ENCODE results near the gene SLC38A3. TPM values are rescaled to one million over a fixed set of nuclear protein-coding genes. Genes with fewer than 3 reads are reported as not detected.

Gene SLC38A3
- total and polyA plus RNA-seq, 2 of the 8 experiments (the other 6 are each of a cell fraction or from before 2014, with no cell fraction given) = 1.2 to 3.7 TPM

GRCh38 chr3:50168791-50169190 is 36.3 kb upstream of the SLC38A3 start:
- no peak overlapping the region for H2BK12ac ChIP-seq (ENCODE audit: low read depth, low read length)
- H3K4me2 ChIP-seq (ENCODE audit: insufficient read depth in 1 of 2, low read depth in 2 of 2, low read length in 2 of 2) = no peak overlapping the region
- 86% methylated on average over 6 of the region's 6 CpGs; no CpG with 5 or more reads in 1 of the 2 experiments for WGBS, 2 experiments (ENCODE audit: extremely low coverage in 1 of 2, insufficient coverage in 1 of 2, insufficient read length in 1 of 2, insufficient replicate concordance in 2 of 2, low coverage in 1 of 2, low lambda C conversion rate in 2 of 2, missing lambda C conversion rate in 1 of 2)
- H4K8ac ChIP-seq (ENCODE audit: extremely low read depth, insufficient read depth, low read length) = no peak overlapping the region
- H3K27ac ChIP-seq (ENCODE audit: low read depth, low read length) = no peak overlapping the region; the same call in 1 of the 2 replicates
- POLR2A ChIA-PET (ENCODE audit: partially characterized antibody) = interaction anchor here (0.6 to 7.2 kb wide), 5 partner anchors 10 to 255 kb away, joined by 3 to 34 read pairs (median 7); no protein-coding TSS in a partner anchor
- H3K4me1 ChIP-seq (replicated peaks in 1 of 4; ENCODE audit: control insufficient read depth in 3 of 4, insufficient read depth in 4 of 4, low read length in 3 of 4) = peaks cover 0 to 28% (median 20%) of the 10 kb centered on the region in 4 experiments; a peak in 6 of 7 replicates
- H3K36me3 ChIP-seq (ENCODE audit: control insufficient read depth in 2 of 4, insufficient read depth in 4 of 4, low read length in 3 of 4) = peaks cover 0 to 5% (median under 1%) of the 10 kb centered on the region in 4 experiments; a peak in 3 of 8 replicates
- FAIRE-seq = no peak
- no peak overlapping the region for H3K4me3 ChIP-seq (ENCODE audit: extremely low read depth in 1 of 4, insufficient read depth in 2 of 4, low read depth in 3 of 4, low read length in 4 of 4)
- no peak overlapping the region for H2AFZ ChIP-seq (ENCODE audit: low read length)
- no peak overlapping the region for H2BK20ac ChIP-seq (ENCODE audit: low read length)
- no peak overlapping the region for H4K5ac ChIP-seq (ENCODE audit: insufficient read length, low read depth, low read length)
- H3K4ac ChIP-seq (replicated peaks; ENCODE audit: insufficient read length, low read depth, low read length) = no peak overlapping the region
- H3K14ac ChIP-seq (ENCODE audit: insufficient read length) = no peak overlapping the region
- H4K91ac ChIP-seq (replicated peaks; ENCODE audit: insufficient read length, low read length) = no peak overlapping the region
- H2BK120ac ChIP-seq (replicated peaks; ENCODE audit: low read depth, low read length) = no peak overlapping the region
- TF ChIP-seq SIX5 (IDR thresholded peaks at IDR 0.05; ENCODE audit: low read depth, low read length) = no peak
- no peak for TF ChIP-seq EP300 (IDR thresholded peaks at IDR 0.05; ENCODE audit: borderline replicate concordance in 1 of 2, low read depth in 2 of 2, low read length in 2 of 2)
- no peak for TF ChIP-seq TCF12 (IDR thresholded peaks at IDR 0.05; ENCODE audit: low read depth, low read length)
- TF ChIP-seq TBP (IDR thresholded peaks at IDR 0.05; ENCODE audit: low read depth, low read length) = no peak
- no peak for TF ChIP-seq NRF1 (IDR thresholded peaks at IDR 0.05; ENCODE audit: low read depth, low read length)
- no peak for TF ChIP-seq CREB1 (IDR thresholded peaks at IDR 0.05)
- TF ChIP-seq RAD21 (IDR thresholded peaks at IDR 0.05 in 1 of 2, conservative IDR thresholded peaks at IDR 0.05 in 1 of 2; ENCODE audit: low read depth in 2 of 2, low read length in 2 of 2) = no peak
- no peak for TF ChIP-seq HDAC6 (IDR thresholded peaks at IDR 0.05; ENCODE audit: low read depth, low read length)
- TF ChIP-seq RNF2 (IDR thresholded peaks at IDR 0.05; ENCODE audit: borderline replicate concordance, low read depth, low read length, missing control alignments, poor library complexity, severe bottlenecking) = no peak
- no peak for TF ChIP-seq SIRT6 (IDR thresholded peaks at IDR 0.05; ENCODE audit: low read length)
- no peaks in the 10 kb centered on the region for H3K27me3 ChIP-seq (replicated peaks in 1 of 4; ENCODE audit: control insufficient read depth in 3 of 4, extremely low read depth in 1 of 4, insufficient read depth in 3 of 4, low read length in 3 of 4)
- no peak overlapping the region for H2BK15ac ChIP-seq (ENCODE audit: low read length)
- no peak overlapping the region for H3K56ac ChIP-seq (replicated peaks; ENCODE audit: insufficient read length, low read depth, low read length)
- no peak overlapping the region for H2BK5ac ChIP-seq (ENCODE audit: low read depth, low read length)
- no peak overlapping the region for H2AK5ac ChIP-seq (ENCODE audit: low read depth, low read length)
- H3K23me2 ChIP-seq (ENCODE audit: low read depth, low read length) = no peaks in the 10 kb centered on the region
- H4K20me1 ChIP-seq (replicated peaks in 1 of 2; ENCODE audit: control insufficient read depth in 1 of 2, insufficient read depth in 2 of 2, low read length in 2 of 2) = peaks cover 6 to 17% of the 10 kb centered on the region in 2 experiments
- no peaks in the 10 kb centered on the region for H3K9me3 ChIP-seq (ENCODE audit: insufficient read depth in 2 of 2, low read depth in 1 of 2, low read length in 1 of 2)
- no peak overlapping the region for H3K18ac ChIP-seq (ENCODE audit: extremely low read depth, low read length)
- H3K23ac ChIP-seq (ENCODE audit: insufficient read length) = no peak overlapping the region
- CTCF ChIA-PET (ENCODE audit: partially characterized antibody) = interaction anchor here (0.7 to 25.0 kb wide), 6 partner anchors 22 to 97 kb away, joined by 3 to 299 read pairs (median 6); partner anchors contain the start of gene GNAT1
- DNase-seq (ENCODE audit: low read depth in 1 of 2, low spot score in 2 of 2) = no peak
- H3K79me2 ChIP-seq (ENCODE audit: control insufficient read depth in 1 of 2, insufficient read depth in 2 of 2, low read length in 2 of 2) = peaks cover 0 to 20% of the 10 kb centered on the region in 2 experiments; a peak in 2 of 4 replicates
- H3K79me1 ChIP-seq (ENCODE audit: low read depth, low read length) = peaks cover 26% of the 10 kb centered on the region
- no peak overlapping the region for H3K9ac ChIP-seq (replicated peaks in 1 of 4; ENCODE audit: extremely low read depth in 1 of 4, low read depth in 3 of 4, low read length in 3 of 4)

Data from H1 (cell line).